AG04450 (cell line): ENCODE measurements around the gene PLD6. TPM values are rescaled to one million over a fixed set of nuclear protein-coding genes. Genes with fewer than 3 reads are reported as not detected.

Experiments used
- CTCF ChIA-PET: fragments of 300-600, 350-600 bp; formaldehyde crosslinking; extraction: SDS; loops from one replicate; lab custom pipeline; 2022; ENCODE audit warnings: antibody characterized with exemption, inconsistent platforms; lab: Charles Lee
- POLR2A ChIA-PET: fragments of 350-600 bp; formaldehyde crosslinking; extraction: SDS; loops from one replicate; lab custom pipeline; 2021; ENCODE audit warnings: antibody characterized with exemption, inconsistent platforms; lab: Yijun Ruan, JAX
- DNase-seq: peaks from one replicate; pipeline ENCODE4 v3.0.0-alpha.2; 2011; ENCODE audit warnings: low read depth, low spot score
- H3K27ac ChIP-seq: one replicate; pipeline ENCODE4 v1.5.1; 2012; ENCODE audit warnings: low read depth, low read length, control low read depth
- H3K27me3 ChIP-seq: one replicate; pipeline ENCODE4 v1.6.0; 2012; ENCODE audit warnings: low read length; ENCODE audit not compliant: control insufficient read depth, insufficient read depth
- H3K4me3 ChIP-seq: 2 replicates; pipeline ENCODE4 v1.5.1; 2011; ENCODE audit warnings: mild to moderate bottlenecking, low read depth, low read length, control low read depth
- H3K9me3 ChIP-seq: 2 replicates; pipeline ENCODE4 v1.5.1; 2012; ENCODE audit warnings: low read length; ENCODE audit not compliant: control insufficient read depth, insufficient read depth
- polyA plus RNA-seq: library from polyadenylated mRNA; depleted of rRNA; stranded (reverse); fragments of >200 nt; gene quantifications from 2 replicates; pipeline ENCODE4 v1.2.3, GENCODE V29; 2011
- TF ChIP-seq, protein P1 (sequence below): IDR thresholded peaks from 2 replicates; pipeline ENCODE4 v1.5.1; 2011; ENCODE audit warnings: low read depth, low read length, control low read depth, inconsistent platforms

The PLD6 gene
- polyA plus RNA-seq, 1 experiment: 1.6 TPM

- ChIA-PET POLR2A (interaction anchor here (1.0 kb wide), 1 partner anchor 102 kb away, joined by 4 read pairs; no protein-coding TSS in a partner anchor), CTCF (interaction anchor here (1.0 kb wide), 1 partner anchor 246 kb away, joined by 3 read pairs; no protein-coding TSS in a partner anchor)
- Histone ChIP-seq H3K27me3 (no peaks in the 10 kb centered on the region), H3K9me3 (no peaks in the 10 kb centered on the region), H3K27ac (no peak overlapping the region), H3K4me3 (no peak overlapping the region)
- no peak for DNase-seq
- TF ChIP-seq, protein P1, sequence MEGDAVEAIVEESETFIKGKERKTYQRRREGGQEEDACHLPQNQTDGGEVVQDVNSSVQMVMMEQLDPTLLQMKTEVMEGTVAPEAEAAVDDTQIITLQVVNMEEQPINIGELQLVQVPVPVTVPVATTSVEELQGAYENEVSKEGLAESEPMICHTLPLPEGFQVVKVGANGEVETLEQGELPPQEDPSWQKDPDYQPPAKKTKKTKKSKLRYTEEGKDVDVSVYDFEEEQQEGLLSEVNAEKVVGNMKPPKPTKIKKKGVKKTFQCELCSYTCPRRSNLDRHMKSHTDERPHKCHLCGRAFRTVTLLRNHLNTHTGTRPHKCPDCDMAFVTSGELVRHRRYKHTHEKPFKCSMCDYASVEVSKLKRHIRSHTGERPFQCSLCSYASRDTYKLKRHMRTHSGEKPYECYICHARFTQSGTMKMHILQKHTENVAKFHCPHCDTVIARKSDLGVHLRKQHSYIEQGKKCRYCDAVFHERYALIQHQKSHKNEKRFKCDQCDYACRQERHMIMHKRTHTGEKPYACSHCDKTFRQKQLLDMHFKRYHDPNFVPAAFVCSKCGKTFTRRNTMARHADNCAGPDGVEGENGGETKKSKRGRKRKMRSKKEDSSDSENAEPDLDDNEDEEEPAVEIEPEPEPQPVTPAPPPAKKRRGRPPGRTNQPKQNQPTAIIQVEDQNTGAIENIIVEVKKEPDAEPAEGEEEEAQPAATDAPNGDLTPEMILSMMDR: no peak
These were observed 40.7 kb upstream of the PLD6 start for GRCh38 chr17:17246879-17247278.

DNA sequence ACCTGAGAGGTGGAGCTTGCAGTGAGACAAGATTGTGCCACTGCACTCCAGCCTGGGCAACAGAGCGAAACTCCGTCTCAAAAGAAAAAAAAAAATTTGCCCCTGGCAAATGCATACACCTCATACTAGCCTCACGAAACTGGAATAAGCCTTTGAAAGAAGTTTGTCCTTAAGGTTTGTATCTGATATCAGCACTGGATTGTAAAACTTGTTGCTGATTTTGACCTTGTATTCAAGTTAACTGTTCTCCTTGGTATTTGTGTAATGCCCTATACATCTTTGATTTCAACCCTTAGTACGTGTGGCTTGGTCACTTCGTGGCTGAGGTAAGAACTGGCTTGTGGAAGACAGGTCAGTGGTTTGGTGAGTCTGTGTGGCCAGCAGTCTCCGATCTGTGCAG lies 37.0 kb upstream of the PLD6 start:
- TF ChIP-seq, protein P1: no peak
- DNase-seq: no peak
- no peak overlapping the region for H3K4me3 ChIP-seq
- no peaks in the 10 kb centered on the region for H3K9me3 ChIP-seq
- CTCF ChIA-PET: no interaction called here
- POLR2A ChIA-PET: interaction anchor here (0.7 kb wide), 2 partner anchors 52 to 107 kb away, joined by 3 to 5 read pairs; no protein-coding TSS in a partner anchor
- H3K27me3 ChIP-seq: no peaks in the 10 kb centered on the region
- no peak overlapping the region for H3K27ac ChIP-seq

- POLR2A ChIA-PET: no interaction called here
- no peak for DNase-seq
- TF ChIP-seq, protein P1: no peak
- Histone ChIP-seq H3K27me3 (no peaks in the 10 kb centered on the region), H3K4me3 (no peak overlapping the region), H3K9me3 (no peaks in the 10 kb centered on the region; the same call in 1 of the 2 replicates), H3K27ac (no peak overlapping the region)
- CTCF ChIA-PET: no interaction called here
These were observed 36.1 kb upstream of the PLD6 start for GRCh38 chr17:17242246-17242645.

GRCh38 chr17:17241656-17242055 lies 35.5 kb upstream of the PLD6 start:
- no peak for DNase-seq
- CTCF ChIA-PET: no interaction called here
- no peak overlapping the region for H3K4me3 ChIP-seq

GRCh38 chr17:17239832-17240231 lies 33.7 kb upstream of the PLD6 start:
- ChIA-PET CTCF (no interaction called here), POLR2A (no interaction called here)
- H3K27ac ChIP-seq: no peak overlapping the region
- no peaks in the 10 kb centered on the region for H3K27me3 ChIP-seq
- peaks cover 4% of the 10 kb centered on the region; the same call in 1 of the 2 replicates for H3K9me3 ChIP-seq
- TF ChIP-seq, protein P1: no peak
- no peak for DNase-seq
- no peak overlapping the region for H3K4me3 ChIP-seq

More at GRCh38 chr17:17241656-17242055, 35.5 kb upstream of the PLD6 start:
- H3K27ac ChIP-seq: no peak overlapping the region
- POLR2A ChIA-PET: no interaction called here
- no peaks in the 10 kb centered on the region for H3K27me3 ChIP-seq
- H3K9me3 ChIP-seq: peaks cover 3% of the 10 kb centered on the region; the same call in 1 of the 2 replicates
- TF ChIP-seq, protein P1: no peak
